NCI-H187 treated with DMSO at 0.1 percent for 48 hours (cell line): ENCODE data around the gene HDGFL2.
A peak's percentile ranks its signal among the peaks of the same experiment; 100 is the strongest.

Source experiments
- DNase-seq: peaks from one replicate; lab custom pipeline; 2025; lab: John Stamatoyannopoulos, UW

HDGFL2 gene

GRCh38 chr19:4471403-4472173, 509 bp upstream of the HDGFL2 start:
- DNase-seq = peak; percentile 100

- DNase-seq = no peak
These were observed 1.1 kb downstream of the HDGFL2 start for GRCh38 chr19:4473011-4473762.

GRCh38 chr19:4473763-4474513, 1.8 kb downstream of the HDGFL2 start:
- DNase-seq = no peak

GRCh38 chr19:4474514-4475022, 2.5 kb downstream of the HDGFL2 start:
- DNase-seq = no peak

- DNase-seq = no peak
These were observed 5.1 kb downstream of the HDGFL2 start for GRCh38 chr19:4477034-4477801.

GRCh38 chr19:4482721-4483364, 10.7 kb downstream of the HDGFL2 start:
- no peak for DNase-seq

GRCh38 chr19:4483385-4483784, 11.3 kb downstream of the HDGFL2 start:
- no peak for DNase-seq

GRCh38 chr19:4487572-4487971, 15.5 kb downstream of the HDGFL2 start:
- DNase-seq = no peak

- no peak for DNase-seq
These were observed 16.4 kb downstream of the HDGFL2 start for GRCh38 chr19:4488496-4488895.

GRCh38 chr19:4491446-4491845, 19.3 kb downstream of the HDGFL2 start:
- DNase-seq = no peak

- no peak for DNase-seq
These were observed 20.4 kb downstream of the HDGFL2 start for GRCh38 chr19:4492337-4493103.

- no peak for DNase-seq
These were observed 21.2 kb downstream of the HDGFL2 start for GRCh38 chr19:4493104-4493928.

GRCh38 chr19:4493929-4494690, 22.0 kb downstream of the HDGFL2 start:
- DNase-seq = no peak

GRCh38 chr19:4494691-4495064, 22.6 kb downstream of the HDGFL2 start:
- no peak for DNase-seq

GRCh38 chr19:4495471-4495870, 23.4 kb downstream of the HDGFL2 start:
- no peak for DNase-seq

- DNase-seq = no peak
These were observed 24.2 kb downstream of the HDGFL2 start for GRCh38 chr19:4496304-4496703.

GRCh38 chr19:4497770-4498389, 25.8 kb downstream of the HDGFL2 start:
- no peak for DNase-seq

- DNase-seq = no peak
These were observed 26.6 kb downstream of the HDGFL2 start for GRCh38 chr19:4498694-4499093.
